Measurements from ENCODE around the gene TRIM40.

- TF ChIP-seq CTCF (conservative IDR thresholded peaks at IDR 0.05; ENCODE audit: low read depth in 2 of 2) (no peak), POLR2AphosphoS5 (IDR thresholded peaks at IDR 0.05; ENCODE audit: low read depth) (no peak), EZH2phosphoT487 (IDR thresholded peaks at IDR 0.05; ENCODE audit: unreplicated experiment) (no peak), CREB1 (CRISPR knock-in tag; IDR thresholded peaks at IDR 0.05; ENCODE audit: low read depth) (no peak), ETS1 (IDR thresholded peaks at IDR 0.05) (no peak), EZH2 (IDR thresholded peaks at IDR 0.05; ENCODE audit: low read depth, unreplicated experiment) (no peak), ZNF331 (CRISPR knock-in tag; IDR thresholded peaks at IDR 0.05; ENCODE audit: low read depth) (no peak), JUNB (IDR thresholded peaks at IDR 0.05; ENCODE audit: unreplicated experiment) (no peak), REST (IDR thresholded peaks at IDR 0.05; ENCODE audit: unreplicated experiment) (no peak), ZNF462 (CRISPR knock-in tag; IDR thresholded peaks at IDR 0.05) (no peak), ZNF114 (CRISPR knock-in tag; IDR thresholded peaks at IDR 0.05) (no peak), NANOG (IDR thresholded peaks at IDR 0.05; ENCODE audit: borderline replicate concordance) (no peak)
Measured at GRCh38 chr6:30178837-30179236, 42.9 kb downstream of the TRIM40 start.
